Skeletal muscle tissue (tissue), 4 donors: ENCODE data around the gene ACVR1. TPM values are rescaled to one million over a fixed set of nuclear protein-coding genes. Genes with fewer than 3 reads are reported as not detected.
A peak's percentile ranks its signal among the peaks of the same experiment; 100 is the strongest.
"Not testable (repeated sequence)": the region's sequence is repeated elsewhere in the genome, so short reads cannot be mapped to it uniquely, and the experiment has no call there.

Source experiments
- H3K27ac ChIP-seq: one replicate; pipeline ENCODE4 v1.7.0; 2013; ENCODE audit warnings: mild to moderate bottlenecking, low read depth, low read length, inconsistent platforms
- H3K27me3 ChIP-seq, 3 donors: one replicate each; pipeline ENCODE4 v1.7.0; 2013; ENCODE audit warnings: low read length in 3 of 3; ENCODE audit not compliant: control insufficient read depth in 3 of 3, insufficient read depth in 3 of 3
- H3K36me3 ChIP-seq, 3 donors: one replicate each; pipeline ENCODE4 v1.7.0; 2013; ENCODE audit warnings: low read length in 3 of 3; ENCODE audit not compliant: control insufficient read depth in 3 of 3, insufficient read depth in 3 of 3
- H3K4me1 ChIP-seq, 3 donors: one replicate each; pipeline ENCODE4 v1.7.0; 2013; ENCODE audit warnings: low read length in 3 of 3, mild to moderate bottlenecking in 3 of 3; ENCODE audit not compliant: control insufficient read depth in 3 of 3, insufficient read depth in 3 of 3
- H3K4me3 ChIP-seq, 3 donors: one replicate each; pipeline ENCODE4 v1.7.0; 2013; ENCODE audit warnings: low read length in 3 of 3
- H3K9ac ChIP-seq, 3 donors: one replicate each; pipeline ENCODE4 v1.7.0; 2013; ENCODE audit warnings: low read length in 3 of 3, mild to moderate bottlenecking in 3 of 3, moderate library complexity in 2 of 3, low read depth in 1 of 3
- H3K9me3 ChIP-seq, 3 donors: one replicate each; pipeline ENCODE4 v1.7.0; 2013; ENCODE audit warnings: low read length in 3 of 3; ENCODE audit not compliant: control insufficient read depth in 3 of 3
- total RNA-seq: library from RNA; depleted of rRNA; stranded (reverse); fragments of >200 nt; gene quantifications from one replicate; pipeline ENCODE4 v1.2.3, GENCODE V29; 2014
- donor health status: Osteomylitis.

Gene ACVR1
- total RNA-seq, 1 donor from 2014 or later: 18.8 TPM

DNA sequence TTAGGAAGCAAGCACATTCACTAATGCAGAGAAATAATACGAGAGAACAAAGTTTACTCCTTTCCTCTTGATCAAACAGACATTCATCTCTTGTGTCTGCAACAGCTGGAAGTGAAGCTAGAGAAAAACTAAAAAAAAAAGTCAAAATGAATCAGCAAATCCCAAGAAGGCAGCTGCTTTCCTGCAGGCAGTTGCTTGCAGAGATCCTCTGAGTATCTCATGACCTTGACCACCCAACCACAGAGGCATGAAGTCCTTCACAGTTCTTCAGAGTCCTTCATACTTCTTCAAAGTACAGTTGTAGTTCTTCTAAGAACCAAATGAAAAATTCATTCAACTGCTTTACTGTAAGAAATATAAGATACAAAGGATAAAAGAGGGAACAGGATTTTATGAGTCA is 150.3 kb downstream of the ACVR1 start:
- Histone ChIP-seq H3K36me3 (peaks cover 0 to 11% (median 0%) of the 10 kb centered on the region in 3 donors), H3K9ac (no peak overlapping the region), H3K4me1 (no peaks in the 10 kb centered on the region), H3K27ac (no peak overlapping the region), H3K4me3 (no peak overlapping the region), H3K27me3 (no peaks in the 10 kb centered on the region), H3K9me3 (peaks cover 0 to 6% (median 5%) of the 10 kb centered on the region in 3 donors)

GRCh38 chr2:157722580-157723234 is 153.4 kb downstream of the ACVR1 start:
- peaks cover 0 to 6% (median 5%) of the 10 kb centered on the region in 3 donors for H3K9me3 ChIP-seq
- no peak overlapping the region for H3K27ac ChIP-seq
- no peak overlapping the region for H3K4me3 ChIP-seq
- no peaks in the 10 kb centered on the region for H3K27me3 ChIP-seq
- H3K36me3 ChIP-seq: peaks cover 0 to 15% (median 0%) of the 10 kb centered on the region in 3 donors
- H3K4me1 ChIP-seq: no peaks in the 10 kb centered on the region
- no peak overlapping the region for H3K9ac ChIP-seq

- H3K4me1 ChIP-seq: no peaks in the 10 kb centered on the region
- peaks cover 0 to 17% (median 0%) of the 10 kb centered on the region in 3 donors for H3K36me3 ChIP-seq
- peaks cover 0 to 6% (median 5%) of the 10 kb centered on the region in 3 donors for H3K9me3 ChIP-seq
- H3K27ac ChIP-seq: no peak overlapping the region
- H3K27me3 ChIP-seq: no peaks in the 10 kb centered on the region
- no peak overlapping the region for H3K9ac ChIP-seq
- no peak overlapping the region for H3K4me3 ChIP-seq
These were observed 155.6 kb downstream of the ACVR1 start for GRCh38 chr2:157720504-157720903.

DNA sequence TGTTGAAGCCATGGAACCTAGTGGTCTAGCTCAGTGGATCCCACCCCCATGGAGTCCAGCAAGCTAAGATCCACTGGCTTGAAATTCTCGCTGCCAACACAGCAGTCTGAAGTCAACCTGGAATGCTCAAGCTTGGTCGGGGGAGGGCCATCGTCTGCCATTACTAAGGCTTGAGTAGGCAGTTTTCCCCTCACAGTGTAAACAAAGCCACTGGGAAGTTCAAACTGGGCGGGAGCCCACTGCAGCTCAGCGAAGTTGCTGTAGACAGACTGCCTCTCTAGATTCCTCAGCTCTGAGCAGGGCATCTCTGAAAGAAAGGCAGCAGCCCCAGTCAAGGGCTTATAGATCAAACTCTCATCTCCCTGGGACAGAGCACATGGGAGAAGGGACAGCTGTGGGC is 171.5 kb downstream of the ACVR1 start:
- not testable (repeated sequence) for H3K36me3 ChIP-seq, H3K27me3 ChIP-seq, H3K4me1 ChIP-seq, H3K9me3 ChIP-seq, H3K27ac ChIP-seq, H3K9ac ChIP-seq, H3K4me3 ChIP-seq

- H3K27me3 ChIP-seq, H3K9me3 ChIP-seq, H3K36me3 ChIP-seq, H3K9ac ChIP-seq, H3K27ac ChIP-seq, H3K4me3 ChIP-seq, H3K4me1 ChIP-seq: not testable (repeated sequence)
These were observed 172.0 kb downstream of the ACVR1 start for GRCh38 chr2:157704148-157704547.

DNA sequence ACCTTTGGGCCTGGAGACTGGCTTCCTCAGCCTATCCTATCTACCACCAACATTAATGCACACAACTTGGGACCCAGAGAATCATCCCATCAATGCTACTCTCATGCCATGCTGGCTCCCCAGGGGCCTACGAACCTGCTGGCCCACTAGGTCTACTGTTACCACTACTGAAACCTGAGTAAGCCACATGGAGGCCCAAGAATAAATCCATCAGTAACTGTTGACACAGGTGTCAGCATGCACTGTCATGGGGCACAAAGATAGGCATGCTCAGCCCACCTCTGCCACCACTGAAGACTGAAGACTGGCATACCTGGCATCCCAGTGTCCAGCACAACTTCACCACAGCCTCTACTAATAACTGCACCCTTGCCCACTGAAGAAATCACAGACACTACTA is 176.3 kb downstream of the ACVR1 start:
- H3K9ac ChIP-seq: no peak overlapping the region
- H3K27me3 ChIP-seq: no peaks in the 10 kb centered on the region
- no peak overlapping the region for H3K4me3 ChIP-seq
- no peak overlapping the region for H3K27ac ChIP-seq
- peaks cover 0 to 3% (median 0%) of the 10 kb centered on the region in 3 donors for H3K36me3 ChIP-seq
- peaks cover 3 to 7% (median 4%) of the 10 kb centered on the region in 3 donors for H3K9me3 ChIP-seq
- no peaks in the 10 kb centered on the region for H3K4me1 ChIP-seq

DNA sequence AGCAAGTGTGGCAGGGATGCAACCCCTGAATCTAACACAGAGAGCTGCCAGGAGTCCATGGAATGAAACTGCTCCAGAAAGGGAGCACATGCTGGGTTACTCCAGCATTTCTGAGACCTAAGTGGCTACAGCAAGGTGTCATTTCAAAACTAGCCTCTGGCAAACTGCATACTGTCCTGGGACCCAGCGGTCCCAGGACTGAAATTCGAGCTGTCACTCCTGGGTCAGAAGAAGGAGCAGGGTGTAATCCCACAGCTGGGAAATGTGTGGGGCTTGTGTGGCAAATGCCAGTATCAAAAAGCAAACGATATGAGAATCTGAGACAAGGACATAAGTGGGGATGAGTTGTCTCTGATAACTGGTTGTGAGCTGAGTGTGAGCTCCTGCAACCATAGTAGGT is 177.1 kb downstream of the ACVR1 start:
- Histone ChIP-seq H3K27ac (no peak overlapping the region), H3K4me3 (no peak overlapping the region), H3K9me3 (peaks cover 0 to 4% (median 4%) of the 10 kb centered on the region in 3 donors), H3K4me1 (no peaks in the 10 kb centered on the region), H3K9ac (no peak overlapping the region), H3K27me3 (no peaks in the 10 kb centered on the region), H3K36me3 (no peaks in the 10 kb centered on the region)

- no peaks in the 10 kb centered on the region for H3K4me1 ChIP-seq
- H3K9ac ChIP-seq: no peak overlapping the region
- peaks cover 0 to 4% (median 0%) of the 10 kb centered on the region in 3 donors for H3K9me3 ChIP-seq
- H3K27me3 ChIP-seq: no peaks in the 10 kb centered on the region
- no peak overlapping the region for H3K27ac ChIP-seq
- no peak overlapping the region for H3K4me3 ChIP-seq
- no peaks in the 10 kb centered on the region for H3K36me3 ChIP-seq
These were observed 177.7 kb downstream of the ACVR1 start for GRCh38 chr2:157698430-157698829.

DNA sequence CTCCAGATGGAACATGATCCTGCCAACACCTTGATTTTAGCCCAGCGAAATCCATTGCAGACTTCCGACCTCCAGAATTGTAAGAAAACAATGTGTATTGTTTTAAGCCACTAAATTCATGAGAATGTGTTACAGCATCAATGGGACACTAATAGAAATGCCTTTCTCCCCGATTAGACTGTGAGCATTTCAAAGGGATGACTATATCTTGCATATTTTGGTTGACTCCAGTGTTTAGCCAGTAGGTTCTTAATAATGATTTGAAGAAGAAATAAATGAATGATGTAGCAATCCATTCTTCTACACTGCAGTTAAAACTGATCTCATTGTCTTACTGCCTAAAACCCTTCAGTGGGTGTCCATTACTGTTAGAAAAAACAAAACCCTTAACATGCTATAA is 180.1 kb downstream of the ACVR1 start:
- no peak overlapping the region for H3K9ac ChIP-seq

DNA sequence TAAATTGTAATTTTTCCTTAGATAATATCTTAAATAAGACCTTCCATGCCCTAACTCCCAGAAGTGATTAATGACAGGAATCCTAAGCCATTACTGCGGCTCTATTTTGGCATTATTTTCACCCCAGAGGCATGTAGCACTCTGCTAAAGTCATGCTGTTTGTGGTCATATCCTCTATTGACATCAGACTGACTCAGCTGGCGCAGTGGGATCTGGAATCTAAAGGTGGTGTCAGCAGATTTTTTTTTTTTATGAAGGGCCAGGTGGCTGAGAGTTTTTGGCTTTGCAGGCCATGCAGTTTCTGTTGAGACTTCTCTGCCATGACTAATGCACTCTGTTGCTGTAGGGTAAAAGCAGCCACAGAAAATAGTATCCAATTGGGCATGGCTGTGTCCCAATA is 183.4 kb downstream of the ACVR1 start:
- Histone ChIP-seq H3K4me1 (peaks cover 0 to 3% (median 0%) of the 10 kb centered on the region in 3 donors), H3K4me3 (no peak overlapping the region), H3K27me3 (no peaks in the 10 kb centered on the region), H3K36me3 (no peaks in the 10 kb centered on the region), H3K27ac (peak overlapping the region; percentile 9), H3K9me3 (peaks cover 0 to 2% (median 0%) of the 10 kb centered on the region in 3 donors), H3K9ac (no peak overlapping the region)

More for the DNA sequence above, 180.1 kb downstream of the ACVR1 start:
- no peak overlapping the region for H3K27ac ChIP-seq
- no peak overlapping the region for H3K4me3 ChIP-seq
- peaks cover 0 to 3% (median 0%) of the 10 kb centered on the region in 3 donors for H3K4me1 ChIP-seq
- no peaks in the 10 kb centered on the region for H3K27me3 ChIP-seq
- no peaks in the 10 kb centered on the region for H3K36me3 ChIP-seq
- peaks cover 0 to 4% (median 0%) of the 10 kb centered on the region in 3 donors for H3K9me3 ChIP-seq
